Vagina (tissue), 2 donors: ENCODE data around the gene CLK2.
"Not testable (repeated sequence)": the region's sequence is repeated elsewhere in the genome, so short reads cannot be mapped to it uniquely, and the experiment has no call there.

Source experiments
- POLR2A ChIP-seq, 2 donors: fragments of 450-650 bp; IDR thresholded peaks; one replicate each; pipeline ENCODE4 v1.6.1; 2017; ENCODE audit warnings: antibody characterized with exemption in 2 of 2, mild to moderate bottlenecking in 2 of 2, moderate library complexity in 2 of 2
- POLR2AphosphoS5 ChIP-seq, 2 donors: sonication (generic); formaldehyde crosslinking; IDR thresholded peaks; one replicate each; pipeline ENCODE4 v1.9.0; 2017; ENCODE audit warnings: antibody characterized with exemption in 2 of 2, mild to moderate bottlenecking in 2 of 2, low read depth in 1 of 2; ENCODE audit not compliant: insufficient read depth in 1 of 2
- TF ChIP-seq, protein P1 (sequence below), 3 experiments: fragments of 450-650 bp in 2 of 3; fragments of 200-600 bp in 1 of 3; sonication (generic) in 1 of 3; IDR thresholded peaks; one replicate each; pipeline ENCODE4 v1.5.1; 2017 to 2019; ENCODE audit warnings: antibody characterized with exemption in 3 of 3, mild to moderate bottlenecking in 2 of 3, moderate library complexity in 2 of 3

DNA sequence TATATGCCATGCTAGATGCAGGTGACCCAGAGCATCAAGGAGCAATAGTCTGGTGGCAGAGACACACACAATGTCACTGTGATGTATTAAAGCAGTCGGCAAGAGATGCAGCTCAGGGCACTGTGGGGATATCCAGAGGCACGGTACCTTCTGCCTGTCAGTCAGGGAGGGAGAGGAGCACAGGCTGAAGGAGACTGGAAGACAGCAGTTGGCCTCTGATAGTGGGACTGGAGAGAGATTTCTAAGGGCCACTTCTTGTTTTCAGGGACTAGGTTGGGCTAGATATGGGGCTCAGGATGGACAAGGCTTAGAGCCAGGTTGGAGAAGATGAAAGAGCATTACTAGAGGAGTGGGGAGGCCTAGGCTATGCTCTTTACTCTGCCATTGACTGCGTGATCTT, 42.0 kb downstream of the CLK2 start:
- not testable (repeated sequence) for TF ChIP-seq POLR2A (IDR thresholded peaks at IDR 0.05); POLR2AphosphoS5 (IDR thresholded peaks at IDR 0.05; ENCODE audit: insufficient read depth in 1 of 2, low read depth in 1 of 2)
- TF ChIP-seq, protein P1, sequence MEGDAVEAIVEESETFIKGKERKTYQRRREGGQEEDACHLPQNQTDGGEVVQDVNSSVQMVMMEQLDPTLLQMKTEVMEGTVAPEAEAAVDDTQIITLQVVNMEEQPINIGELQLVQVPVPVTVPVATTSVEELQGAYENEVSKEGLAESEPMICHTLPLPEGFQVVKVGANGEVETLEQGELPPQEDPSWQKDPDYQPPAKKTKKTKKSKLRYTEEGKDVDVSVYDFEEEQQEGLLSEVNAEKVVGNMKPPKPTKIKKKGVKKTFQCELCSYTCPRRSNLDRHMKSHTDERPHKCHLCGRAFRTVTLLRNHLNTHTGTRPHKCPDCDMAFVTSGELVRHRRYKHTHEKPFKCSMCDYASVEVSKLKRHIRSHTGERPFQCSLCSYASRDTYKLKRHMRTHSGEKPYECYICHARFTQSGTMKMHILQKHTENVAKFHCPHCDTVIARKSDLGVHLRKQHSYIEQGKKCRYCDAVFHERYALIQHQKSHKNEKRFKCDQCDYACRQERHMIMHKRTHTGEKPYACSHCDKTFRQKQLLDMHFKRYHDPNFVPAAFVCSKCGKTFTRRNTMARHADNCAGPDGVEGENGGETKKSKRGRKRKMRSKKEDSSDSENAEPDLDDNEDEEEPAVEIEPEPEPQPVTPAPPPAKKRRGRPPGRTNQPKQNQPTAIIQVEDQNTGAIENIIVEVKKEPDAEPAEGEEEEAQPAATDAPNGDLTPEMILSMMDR (IDR thresholded peaks at IDR 0.05), result not testable (repeated sequence)
